Measurements from ENCODE around the gene AGRN.
"Not testable (repeated sequence)": the region's sequence is repeated elsewhere in the genome, so short reads cannot be mapped to it uniquely, and the experiment has no call there.

The AGRN gene

GRCh38 chr1:1069056-1069710, 49.3 kb downstream of the AGRN start:
- peak; percentile 81 to 83 for DNase-seq

- no peak for DNase-seq
These were observed 50.1 kb downstream of the AGRN start for GRCh38 chr1:1069711-1070676.

- no peak for DNase-seq
These were observed 51.8 kb downstream of the AGRN start for GRCh38 chr1:1071486-1072298.

- DNase-seq, result no peak
These were observed 52.5 kb downstream of the AGRN start for GRCh38 chr1:1072299-1072848.

- DNase-seq, result no peak
These were observed 53.2 kb downstream of the AGRN start for GRCh38 chr1:1072849-1073742.

- peak; percentile 22 to 23 for DNase-seq
These were observed 54.0 kb downstream of the AGRN start, which contains the start of gene RNF223 for GRCh38 chr1:1073743-1074587. Gene RNF223 (minus strand): TSS chr1:1074306. CDS start chr1:1072566, 1,740 bp downstream.

- DNase-seq, result no peak
These were observed 54.8 kb downstream of the AGRN start for GRCh38 chr1:1074631-1075147.

GRCh38 chr1:1075148-1075935, 55.4 kb downstream of the AGRN start:
- DNase-seq, result no peak

- DNase-seq, result not testable (repeated sequence)
These were observed 57.5 kb downstream of the AGRN start for GRCh38 chr1:1077396-1077795.

GRCh38 chr1:1079408-1080121, 59.6 kb downstream of the AGRN start:
- peak in 1 of 2 experiments; percentile 31 for DNase-seq

GRCh38 chr1:1080122-1080757, 60.3 kb downstream of the AGRN start:
- DNase-seq, result peak in 1 of 2 experiments; percentile 46

GRCh38 chr1:1080951-1081310, 61.0 kb downstream of the AGRN start:
- no peak for DNase-seq

- DNase-seq, result no peak
These were observed 61.7 kb downstream of the AGRN start for GRCh38 chr1:1081311-1082238.

GRCh38 chr1:1082239-1082775, 62.4 kb downstream of the AGRN start:
- no peak for DNase-seq

- no peak for DNase-seq
These were observed 63.0 kb downstream of the AGRN start for GRCh38 chr1:1082776-1083415.
